Subcutaneous abdominal adipose tissue (tissue), 5 donors: Measurements from ENCODE around the gene TFAP2D.

Source experiments
- H3K27ac ChIP-seq: one replicate; pipeline ENCODE4 v1.7.0; 2013; ENCODE audit warnings: low read depth, mild to moderate bottlenecking, inconsistent platforms, low read length, moderate library complexity
- H3K27me3 ChIP-seq, 5 donors: one replicate each; pipeline ENCODE4 v1.7.0; 2013; ENCODE audit warnings: low read length in 5 of 5, inconsistent platforms in 1 of 5; ENCODE audit not compliant: control insufficient read depth in 5 of 5, insufficient read depth in 4 of 5
- H3K36me3 ChIP-seq, 5 donors: one replicate each; pipeline ENCODE4 v1.7.0; 2013; ENCODE audit warnings: low read length in 5 of 5; ENCODE audit not compliant: control insufficient read depth in 5 of 5, insufficient read depth in 5 of 5
- H3K4me1 ChIP-seq, 5 donors: one replicate each; pipeline ENCODE4 v1.7.0; 2013; ENCODE audit warnings: low read length in 5 of 5, mild to moderate bottlenecking in 3 of 5, moderate library complexity in 1 of 5; ENCODE audit not compliant: control insufficient read depth in 5 of 5, insufficient read depth in 5 of 5
- H3K4me3 ChIP-seq, 5 donors: one replicate each; pipeline ENCODE4 v1.7.0; 2013; ENCODE audit warnings: low read length in 5 of 5, low read depth in 1 of 5
- H3K9ac ChIP-seq, 5 donors: one replicate each; pipeline ENCODE4 v1.7.0; 2013; ENCODE audit warnings: low read length in 5 of 5, mild to moderate bottlenecking in 4 of 5, moderate library complexity in 3 of 5
- H3K9me3 ChIP-seq, 5 donors: one replicate each; pipeline ENCODE4 v1.7.0; 2013; ENCODE audit warnings: low read length in 5 of 5; ENCODE audit not compliant: control insufficient read depth in 5 of 5
- donor health status: healthy.
- donor health status: healthy.
- donor health status: healthy.
- donor health status: healthy.
- donor health status: healthy.

Gene TFAP2D

GRCh38 chr6:50780382-50780781 is 67.1 kb downstream of the TFAP2D start:
- Histone ChIP-seq H3K9ac (no peak overlapping the region), H3K4me3 (no peak overlapping the region), H3K4me1 (no peaks in the 10 kb centered on the region)

GRCh38 chr6:50785921-50786320 is 72.6 kb downstream of the TFAP2D start:
- no peak overlapping the region for H3K4me3 ChIP-seq
- no peaks in the 10 kb centered on the region for H3K36me3 ChIP-seq
- no peaks in the 10 kb centered on the region for H3K9me3 ChIP-seq
- no peaks in the 10 kb centered on the region for H3K27me3 ChIP-seq
- H3K4me1 ChIP-seq, result no peaks in the 10 kb centered on the region
- H3K27ac ChIP-seq, result no peak overlapping the region
- no peak overlapping the region for H3K9ac ChIP-seq

More at GRCh38 chr6:50780382-50780781, 67.1 kb downstream of the TFAP2D start:
- Histone ChIP-seq H3K27ac (no peak overlapping the region), H3K9me3 (no peaks in the 10 kb centered on the region), H3K36me3 (no peaks in the 10 kb centered on the region), H3K27me3 (no peaks in the 10 kb centered on the region)

GRCh38 chr6:50791900-50792508 is 78.7 kb downstream of the TFAP2D start:
- Histone ChIP-seq H3K9me3 (no peaks in the 10 kb centered on the region), H3K9ac (no peak overlapping the region), H3K27ac (no peak overlapping the region), H3K4me3 (no peak overlapping the region), H3K27me3 (peaks cover 0 to 3% (median 0%) of the 10 kb centered on the region in 5 donors), H3K36me3 (no peaks in the 10 kb centered on the region), H3K4me1 (no peaks in the 10 kb centered on the region)

DNA sequence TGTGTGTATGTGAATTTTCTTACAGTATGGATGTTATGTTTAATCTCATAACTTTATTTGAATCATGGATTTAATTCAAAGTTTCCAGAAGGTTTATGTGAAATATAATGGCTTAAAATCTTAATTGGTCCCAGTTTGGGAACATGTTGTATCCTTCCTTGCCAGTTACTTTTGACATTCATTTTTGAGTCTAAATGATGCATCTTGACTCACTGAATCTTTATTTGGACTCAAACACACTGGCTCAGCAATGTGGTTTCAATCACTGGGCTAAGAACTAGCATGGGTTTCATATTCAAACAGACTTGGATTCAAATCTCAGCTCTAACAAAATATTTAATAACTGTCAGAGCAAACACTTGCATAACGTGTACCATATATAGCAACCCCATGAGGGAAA is 79.4 kb downstream of the TFAP2D start:
- H3K27ac ChIP-seq, result no peak overlapping the region
- H3K4me1 ChIP-seq, result no peaks in the 10 kb centered on the region
- H3K9ac ChIP-seq, result no peak overlapping the region
- H3K27me3 ChIP-seq, result peaks cover 0 to 3% (median 0%) of the 10 kb centered on the region in 5 donors
- no peaks in the 10 kb centered on the region for H3K9me3 ChIP-seq
- no peak overlapping the region for H3K4me3 ChIP-seq
- no peaks in the 10 kb centered on the region for H3K36me3 ChIP-seq

GRCh38 chr6:50795574-50795973 is 82.2 kb downstream of the TFAP2D start:
- H3K4me1 ChIP-seq, result no peaks in the 10 kb centered on the region
- H3K4me3 ChIP-seq, result no peak overlapping the region
- H3K9ac ChIP-seq, result no peak overlapping the region
- no peak overlapping the region for H3K27ac ChIP-seq
- no peaks in the 10 kb centered on the region for H3K36me3 ChIP-seq
- no peaks in the 10 kb centered on the region for H3K9me3 ChIP-seq
- H3K27me3 ChIP-seq, result peaks cover 0 to 3% (median 0%) of the 10 kb centered on the region in 5 donors

- peaks cover 0 to 2% (median 0%) of the 10 kb centered on the region in 5 donors for H3K27me3 ChIP-seq
- no peak overlapping the region for H3K9ac ChIP-seq
- H3K4me1 ChIP-seq, result no peaks in the 10 kb centered on the region
- no peaks in the 10 kb centered on the region for H3K9me3 ChIP-seq
- no peaks in the 10 kb centered on the region for H3K36me3 ChIP-seq
- H3K27ac ChIP-seq, result no peak overlapping the region
- H3K4me3 ChIP-seq, result no peak overlapping the region
Measured at GRCh38 chr6:50804283-50804682, 91.0 kb downstream of the TFAP2D start.

DNA sequence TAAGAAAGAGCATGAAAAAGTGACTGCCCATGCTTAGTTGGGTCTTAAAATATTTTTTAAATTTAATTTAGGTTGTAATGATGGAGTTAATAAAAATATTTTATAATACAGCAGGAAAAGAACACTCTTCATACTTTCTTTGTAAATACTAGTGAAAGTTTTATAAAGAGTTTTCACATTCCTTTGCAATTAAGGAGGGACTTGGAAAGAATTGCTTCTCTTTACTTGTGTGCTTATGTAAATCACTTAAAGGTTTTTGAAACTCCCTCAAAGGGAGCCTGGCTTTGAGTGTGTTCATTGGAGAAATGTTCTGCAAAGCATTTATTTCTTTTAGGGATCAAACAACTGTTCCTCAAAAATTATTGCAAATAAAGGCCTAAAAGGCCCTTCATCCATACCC is 93.7 kb downstream of the TFAP2D start:
- no peaks in the 10 kb centered on the region for H3K9me3 ChIP-seq
- H3K36me3 ChIP-seq, result no peaks in the 10 kb centered on the region
- no peak overlapping the region for H3K9ac ChIP-seq
- H3K27me3 ChIP-seq, result peaks cover 0 to 4% (median 0%) of the 10 kb centered on the region in 5 donors
- no peak overlapping the region for H3K27ac ChIP-seq
- no peak overlapping the region for H3K4me3 ChIP-seq
- H3K4me1 ChIP-seq, result no peaks in the 10 kb centered on the region

- Histone ChIP-seq H3K27me3 (peaks cover 26 to 36% (median 35%) of the 10 kb centered on the region in 5 donors), H3K4me3 (peak overlapping the region; percentile 51 to 70 (median 66)), H3K27ac (no peak overlapping the region), H3K36me3 (no peaks in the 10 kb centered on the region), H3K9me3 (no peaks in the 10 kb centered on the region), H3K4me1 (peaks cover 0 to 18% (median 16%) of the 10 kb centered on the region in 5 donors), H3K9ac (peak overlapping the region in 2 of 5 donors; percentile 30 to 64)
Measured at GRCh38 chr6:50815436-50816114, 102.2 kb downstream of the TFAP2D start.

DNA sequence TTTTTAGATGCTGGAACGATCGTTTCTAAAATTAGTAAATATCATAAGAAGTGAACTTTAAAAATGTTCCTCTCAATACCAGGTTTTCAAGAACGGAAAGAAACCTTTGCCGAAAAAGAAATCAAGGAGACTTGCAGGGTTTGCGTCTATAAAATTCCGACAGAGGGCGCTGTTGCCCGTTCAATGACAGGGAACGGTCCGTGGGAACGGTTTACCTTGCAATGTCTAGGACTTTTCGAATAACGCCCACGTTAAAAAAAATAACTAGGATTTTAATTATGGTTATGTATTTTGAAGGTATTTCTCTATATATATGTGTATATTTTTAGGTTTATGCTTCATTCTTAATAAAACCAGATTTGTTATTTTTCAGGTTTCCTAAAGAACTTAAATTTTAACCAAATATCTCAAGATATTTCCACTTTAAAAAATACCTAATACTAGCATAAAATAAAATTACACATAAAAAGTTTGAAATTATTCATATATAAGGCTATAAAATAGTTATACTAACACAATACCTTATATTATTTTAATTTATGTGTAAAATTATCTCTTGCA is 102.9 kb downstream of the TFAP2D start:
- H3K27me3 ChIP-seq, result peaks cover 30 to 41% (median 41%) of the 10 kb centered on the region in 5 donors
- no peak overlapping the region for H3K27ac ChIP-seq
- peaks cover 0 to 19% (median 17%) of the 10 kb centered on the region in 5 donors for H3K4me1 ChIP-seq
- peak overlapping the region; percentile 51 to 70 (median 66) for H3K4me3 ChIP-seq
- no peaks in the 10 kb centered on the region for H3K36me3 ChIP-seq
- no peaks in the 10 kb centered on the region for H3K9me3 ChIP-seq
- peak overlapping the region in 2 of 5 donors; percentile 30 to 64 for H3K9ac ChIP-seq

DNA sequence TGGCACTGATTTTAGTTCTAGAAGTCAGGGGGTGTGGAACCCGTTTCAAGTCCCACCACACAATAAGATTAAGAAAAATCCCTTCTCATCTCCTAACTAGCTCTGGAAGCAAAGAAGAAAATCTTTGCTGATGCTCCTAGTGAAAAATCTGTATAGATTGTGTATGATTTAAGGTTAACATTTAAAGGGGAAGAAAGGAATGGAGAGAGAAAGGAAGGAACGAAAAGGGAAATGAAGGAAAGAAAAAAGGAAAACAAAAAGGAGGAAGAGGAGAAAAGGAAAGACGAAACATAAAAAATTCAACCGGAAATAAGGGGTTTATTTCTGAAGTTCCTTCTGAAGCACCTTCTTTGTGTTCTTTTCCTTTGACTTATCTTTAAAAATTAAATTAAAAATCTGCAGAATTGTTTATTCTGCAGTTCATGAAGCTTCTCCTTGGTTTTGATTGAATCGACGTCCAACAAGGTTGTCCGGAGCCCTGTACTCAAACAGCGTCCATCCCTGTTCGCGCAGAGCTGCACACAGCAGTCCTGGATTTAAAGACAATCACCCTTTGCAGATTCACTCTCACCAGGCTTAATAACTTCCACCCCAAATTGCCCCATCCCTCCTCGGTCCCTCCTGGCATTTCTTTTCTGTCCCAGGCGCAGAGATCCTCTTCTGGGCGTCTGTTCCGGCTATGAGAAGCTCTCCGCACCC is 103.8 kb downstream of the TFAP2D start:
- no peaks in the 10 kb centered on the region for H3K36me3 ChIP-seq
- H3K27ac ChIP-seq, result no peak overlapping the region
- peaks cover 0 to 19% (median 17%) of the 10 kb centered on the region in 5 donors for H3K4me1 ChIP-seq
- H3K9me3 ChIP-seq, result no peaks in the 10 kb centered on the region
- H3K27me3 ChIP-seq, result peaks cover 37 to 49% (median 49%) of the 10 kb centered on the region in 5 donors
- no peak overlapping the region for H3K9ac ChIP-seq
- H3K4me3 ChIP-seq, result no peak overlapping the region
